Heart right ventricle (tissue), 16 donors: ENCODE data around the gene BCAP29. TPM values are rescaled to one million over a fixed set of nuclear protein-coding genes. Genes with fewer than 3 reads are reported as not detected.

Experiments
- ATAC-seq, 8 donors: fragments of 200-7000 bp; cut with Tn5 transposase; one replicate each; pipeline ENCODE4 v1.9.1; 2020; ENCODE audit warnings: mild to moderate bottlenecking in 8 of 8, moderate library complexity in 8 of 8, moderate number of reproducible peaks in 1 of 8
- DNase-seq, 2 donors: peaks; one replicate each; pipeline ENCODE4 v3.0.0-alpha.2; 2020
- H3K27ac ChIP-seq, 10 donors: fragments of 200-600 bp; sonication (generic) in 2 of 10; one replicate each; pipeline versions ENCODE4 v1.5.0 to v1.8.0; 2020 to 2022; ENCODE audit warnings: mild to moderate bottlenecking in 3 of 10
- H3K27me3 ChIP-seq, 7 donors: fragments of 200-600 bp; one replicate each; pipeline ENCODE4 v1.8.0; 2021 to 2022; ENCODE audit warnings: mild to moderate bottlenecking in 2 of 7
- H3K36me3 ChIP-seq, 9 donors: fragments of 200-600 bp; sonication (generic) in 1 of 9; one replicate each; pipeline versions ENCODE4 v1.5.0 to v1.8.0; 2020 to 2022; ENCODE audit warnings: mild to moderate bottlenecking in 2 of 9
- H3K4me1 ChIP-seq, 9 donors: fragments of 200-600 bp; sonication (generic) in 1 of 9; one replicate each; pipeline versions ENCODE4 v1.5.0 to v1.8.0; 2020 to 2022; ENCODE audit warnings: mild to moderate bottlenecking in 4 of 9
- H3K4me3 ChIP-seq, 10 donors: fragments of 200-600 bp; sonication (generic) in 2 of 10; one replicate each; pipeline versions ENCODE4 v1.5.0 to v1.8.0; 2020 to 2022; ENCODE audit warnings: mild to moderate bottlenecking in 7 of 10, moderate library complexity in 2 of 10
- H3K9me3 ChIP-seq, 11 donors: fragments of 200-600 bp in 10 of 11; sonication (generic) in 2 of 11; one replicate each; pipeline versions ENCODE4 v1.5.0 to v1.8.0; 2013 to 2022; ENCODE audit warnings: mild to moderate bottlenecking in 2 of 11, control low read depth in 1 of 11, moderate library complexity in 1 of 11
- WGBS, 2 donors: extraction: QIAGEN DNeasy Blood & Tissue Kit; methylation state at CpG; one replicate each; pipeline ENCODE4 v1.1.7; 2013; ENCODE audit warnings: inconsistent platforms in 1 of 2; 5-methylcytosine and 5-hydroxymethylcytosine counted together
- intact Hi-C, 10 donors: fragments of 100-400 bp; cut with DNase I; formaldehyde crosslinking; loops; one replicate each; pipeline versions ENCODE4 v1.11.1 to v1.14.2; 2022
- polyA plus RNA-seq, 2 donors: library from polyadenylated mRNA; stranded (reverse); fragments of 200-250 nt; gene quantifications; one replicate each; pipeline ENCODE4 v1.2.3, GENCODE V29; 2013
- total RNA-seq, 10 donors: library from RNA; stranded (reverse); fragmentation: NEBNext Ultra II Directional in 3 of 10; extraction: Animal tissue kit (Norgen Biotek cat#: 25700) in 3 of 10; gene quantifications; one replicate each; pipeline versions ENCODE4 v1.2.1 to v1.2.4, GENCODE V29; 2021 to 2023
- TF ChIP-seq, protein P1 (sequence below), 9 donors: fragments of 200-600 bp; sonication (generic) in 2 of 9; IDR thresholded peaks; one replicate each; pipeline versions ENCODE4 v1.5.0 to v1.8.0; 2021 to 2022; ENCODE audit warnings: antibody characterized with exemption in 9 of 9, mild to moderate bottlenecking in 5 of 9, moderate library complexity in 1 of 9
- donor health status: Arrhythmogenic right ventricular cardiomyopathy.
- donor health status: ischemic (EF 13 %, LVEDD 7.1; RV severe dilation, severe dysfunction).
- donor health status: healthy with polysubstance abuse.
- donor health status: DM: no; HTN: yes; CAD: no.
- donor health status: DM: no; HTN: no; CAD: no.
- donor health status: ischemic (EF 25% LVEDD 6.9; RV normal size, moderate dysfunction).
- donor health status: ischemic (EF 25% LVEDD 5.7; RV mildly dilated, moderate dysfunction).
- donor health status: healthy.
- donor health status: DM: yes; HTN: yes; CAD: no.
- donor health status: Ischemic cardiomyopathy.
- donor health status: ischemic (EF 35%, LVEDD 5.7; RV mildly dilated, moderate dysfunction).
- donor health status: nonischemic (EF 11% LVEDD 7.7; RV severe dilation, severe dysfunction).
- donor health status: DM: yes; HTN: yes; CAD: no.
- donor health status: PGD.
- donor health status: ischemic (EF 29% LVEDD 5.4; RV normal size, mild dysfunction).
- donor health status: nonischemic (EF 23%, LVEDD 6.1; RV moderate dilation, normal function).

BCAP29 gene
- total and polyA plus RNA-seq, 12 donors = 62.7 to 141 (median 111) TPM

DNA sequence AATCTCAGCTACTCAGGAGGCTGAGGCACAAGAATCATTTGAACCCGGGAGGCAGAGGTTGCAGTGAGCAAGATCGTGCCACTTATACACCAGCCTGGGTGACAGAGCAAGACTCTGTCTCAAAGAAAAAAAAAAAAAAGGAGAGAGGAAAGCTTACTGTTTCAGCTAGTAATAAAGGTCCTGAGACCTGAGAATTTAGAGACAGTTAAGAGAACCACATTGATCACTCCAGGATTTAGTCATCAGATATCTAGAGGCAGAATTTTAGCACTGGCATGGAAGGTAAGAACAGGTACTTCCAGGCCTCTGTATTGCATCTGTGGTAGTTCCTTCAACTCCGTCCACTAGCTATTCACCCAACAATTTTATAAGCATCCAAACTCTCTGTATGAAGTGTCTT, 24.2 kb upstream of the BCAP29 start:
- H3K36me3 ChIP-seq = peaks cover 0 to 73% (median 19%) of the 10 kb centered on the region in 9 donors
- TF ChIP-seq, protein P1, sequence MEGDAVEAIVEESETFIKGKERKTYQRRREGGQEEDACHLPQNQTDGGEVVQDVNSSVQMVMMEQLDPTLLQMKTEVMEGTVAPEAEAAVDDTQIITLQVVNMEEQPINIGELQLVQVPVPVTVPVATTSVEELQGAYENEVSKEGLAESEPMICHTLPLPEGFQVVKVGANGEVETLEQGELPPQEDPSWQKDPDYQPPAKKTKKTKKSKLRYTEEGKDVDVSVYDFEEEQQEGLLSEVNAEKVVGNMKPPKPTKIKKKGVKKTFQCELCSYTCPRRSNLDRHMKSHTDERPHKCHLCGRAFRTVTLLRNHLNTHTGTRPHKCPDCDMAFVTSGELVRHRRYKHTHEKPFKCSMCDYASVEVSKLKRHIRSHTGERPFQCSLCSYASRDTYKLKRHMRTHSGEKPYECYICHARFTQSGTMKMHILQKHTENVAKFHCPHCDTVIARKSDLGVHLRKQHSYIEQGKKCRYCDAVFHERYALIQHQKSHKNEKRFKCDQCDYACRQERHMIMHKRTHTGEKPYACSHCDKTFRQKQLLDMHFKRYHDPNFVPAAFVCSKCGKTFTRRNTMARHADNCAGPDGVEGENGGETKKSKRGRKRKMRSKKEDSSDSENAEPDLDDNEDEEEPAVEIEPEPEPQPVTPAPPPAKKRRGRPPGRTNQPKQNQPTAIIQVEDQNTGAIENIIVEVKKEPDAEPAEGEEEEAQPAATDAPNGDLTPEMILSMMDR (IDR thresholded peaks at IDR 0.05) = no peak
- DNase-seq (no peak), ATAC-seq (no peak)
- H3K4me3 ChIP-seq = no peak overlapping the region
- no peaks in the 10 kb centered on the region for H3K9me3 ChIP-seq
- H3K4me1 ChIP-seq = peaks cover 0 to 25% (median 19%) of the 10 kb centered on the region in 9 donors
- WGBS, 2 donors = 96 to 97% methylated on average over 3 of the region's 3 CpGs
- no peak overlapping the region for H3K27ac ChIP-seq
- H3K27me3 ChIP-seq = no peaks in the 10 kb centered on the region
- intact Hi-C loops = no loop called here

DNA sequence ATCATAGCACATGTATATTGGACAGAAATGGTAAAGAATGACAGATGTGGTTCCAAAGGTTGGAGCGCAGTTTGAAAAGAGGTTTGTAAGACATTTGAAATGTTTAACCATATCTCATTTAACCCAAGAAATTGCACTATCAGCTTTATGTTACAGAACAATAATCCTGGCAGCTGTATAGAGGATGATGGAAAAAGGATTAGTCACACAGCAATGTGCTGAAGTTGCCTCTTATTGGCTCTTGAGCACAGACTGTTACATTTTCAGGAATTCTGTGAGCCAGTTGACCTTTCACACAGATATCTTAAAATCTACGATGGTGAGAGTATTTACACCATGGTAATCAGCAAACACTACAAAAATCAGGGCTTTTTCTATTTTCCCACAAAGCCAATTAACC, 20.2 kb upstream of the BCAP29 start:
- Histone ChIP-seq H3K36me3 (peaks cover 0 to 35% (median 11%) of the 10 kb centered on the region in 9 donors), H3K27ac (peak overlapping the region in 3 of 10 donors; percentile 12 to 56 (median 29)), H3K9me3 (no peaks in the 10 kb centered on the region), H3K4me1 (peaks cover 0 to 50% (median 48%) of the 10 kb centered on the region in 9 donors), H3K4me3 (no peak overlapping the region), H3K27me3 (no peaks in the 10 kb centered on the region)
- intact Hi-C loops = loop anchor here in 2 of 10 donors (5.0 kb wide), 2 partner anchors 52 to 88 kb away; partner anchors contain the start of gene GPR22 (in 1 of the 2)
- DNase-seq (no peak), ATAC-seq (no peak)
- WGBS, 2 donors = 61 to 63% methylated on average over 2 of the region's 2 CpGs
- TF ChIP-seq, protein P1 (IDR thresholded peaks at IDR 0.05) = no peak

DNA sequence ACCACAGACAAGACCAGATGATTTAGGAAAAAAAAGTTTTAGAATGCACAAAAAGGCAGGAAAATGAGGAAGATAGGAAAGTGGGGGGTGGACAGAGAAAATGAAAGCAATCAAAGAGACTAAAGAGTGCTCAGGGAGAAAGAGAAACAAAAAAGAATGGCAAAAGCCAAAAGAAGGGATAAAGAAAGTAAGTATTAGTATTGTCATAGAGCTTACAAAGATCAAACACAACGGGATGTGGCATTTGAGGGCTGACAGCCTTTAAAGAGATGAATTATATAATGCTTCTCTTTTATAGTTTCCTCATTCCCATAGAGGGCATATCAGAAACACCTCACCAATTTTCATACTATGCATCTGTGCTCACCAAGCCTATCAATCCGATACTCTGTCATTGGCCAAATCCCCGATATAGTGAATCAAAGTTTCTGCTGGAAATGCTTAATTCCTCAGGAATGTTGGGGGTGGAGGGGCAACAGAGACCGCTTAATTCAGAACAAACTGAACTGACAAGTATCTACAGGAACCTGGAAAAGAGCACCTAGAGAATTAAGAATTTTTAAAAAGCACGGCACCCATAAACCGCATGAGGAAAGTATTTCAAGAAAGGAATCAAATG, 19.0 kb upstream of the BCAP29 start:
- Histone ChIP-seq H3K27ac (peak overlapping the region in 1 of 10 donors; percentile 56), H3K4me3 (peak overlapping the region in 1 of 10 donors; percentile 6), H3K9me3 (no peaks in the 10 kb centered on the region), H3K27me3 (no peaks in the 10 kb centered on the region), H3K36me3 (peaks cover 0 to 24% (median 10%) of the 10 kb centered on the region in 9 donors), H3K4me1 (peaks cover 0 to 57% (median 49%) of the 10 kb centered on the region in 9 donors)
- DNase-seq (no peak), ATAC-seq (no peak)
- intact Hi-C loops = loop anchor here in 2 of 10 donors (5.0 kb wide), 2 partner anchors 51 to 89 kb away; partner anchors contain the start of gene GPR22 (in 1 of the 2)
- 80 to 81% methylated on average over 6 of the region's 6 CpGs for WGBS, 2 donors
- TF ChIP-seq, protein P1 (IDR thresholded peaks at IDR 0.05) = no peak

DNA sequence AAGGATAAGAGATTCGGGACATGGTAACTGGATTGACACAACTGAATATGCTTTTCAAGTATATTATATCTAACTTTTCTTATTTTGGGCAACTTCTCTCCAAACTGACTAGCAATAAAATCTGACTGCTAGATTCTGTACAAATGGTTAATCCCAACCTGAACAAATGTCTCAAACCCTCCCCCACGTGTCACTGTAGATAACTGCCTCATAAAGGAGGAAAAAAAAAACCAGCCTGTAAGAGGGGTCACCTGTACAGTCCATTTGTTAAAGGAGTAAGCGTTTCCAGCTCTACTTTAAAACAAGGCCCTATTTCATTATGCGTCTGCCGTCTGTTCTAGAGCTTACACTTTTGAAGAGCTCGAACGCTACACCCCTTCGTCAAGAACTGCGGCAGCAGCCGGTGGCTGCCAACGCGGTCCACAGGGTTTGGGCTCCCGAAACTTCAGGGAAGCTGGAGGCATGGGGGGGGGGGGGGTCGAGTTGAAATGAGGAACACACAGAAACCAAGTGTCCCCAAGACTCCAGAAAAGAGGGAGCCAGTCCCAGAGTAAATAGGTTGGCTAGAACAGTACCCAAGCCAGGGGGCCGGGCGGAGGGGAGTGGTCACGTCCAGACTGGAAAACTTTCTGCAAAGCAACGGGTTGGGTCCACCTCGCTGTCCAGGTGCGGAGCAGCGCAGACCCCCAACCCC, 16.8 kb upstream of the BCAP29 start:
- ATAC-seq (peak; percentile 59 to 87 (median 73)), DNase-seq (no peak)
- Histone ChIP-seq H3K27ac (peak overlapping the region; percentile 88 to 98 (median 94)), H3K4me3 (peak overlapping the region; percentile 68 to 99 (median 87)), H3K36me3 (peaks cover 0 to 7% (median 0%) of the 10 kb centered on the region in 9 donors), H3K4me1 (peaks cover 0 to 57% (median 49%) of the 10 kb centered on the region in 9 donors), H3K9me3 (no peaks in the 10 kb centered on the region), H3K27me3 (no peaks in the 10 kb centered on the region)
- intact Hi-C loops = loop anchor here in 2 of 10 donors (5.0 kb wide), 2 partner anchors 49 to 91 kb away; partner anchors contain the start of gene GPR22 (in 1 of the 2)
- TF ChIP-seq, protein P1 (IDR thresholded peaks at IDR 0.05) = no peak
- 2 to 3% methylated on average over 21 of the region's 21 CpGs for WGBS, 2 donors
